Measurements from ENCODE around the gene KDM6A.

The KDM6A gene

DNA sequence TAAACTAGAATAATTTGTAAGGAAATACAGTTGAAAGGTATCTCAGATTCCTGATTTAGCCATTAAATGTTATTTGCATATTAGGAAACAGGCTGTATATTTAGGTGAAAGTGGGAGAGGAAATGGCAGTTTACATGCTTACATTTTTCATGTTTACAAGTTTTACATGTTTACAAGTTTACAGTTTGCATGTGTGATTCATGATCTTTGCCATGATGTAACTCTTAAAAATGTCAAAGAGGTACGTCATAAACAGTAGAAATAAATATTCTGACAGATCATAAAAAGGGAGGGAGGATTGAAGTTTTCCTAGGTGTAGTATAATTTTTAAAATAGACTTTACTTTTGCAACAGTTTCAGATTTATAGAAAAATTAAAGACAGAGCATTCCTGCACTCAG, 45.7 kb downstream of the KDM6A start:
- Histone ChIP-seq H3K36me3 (ENCODE audit: insufficient read depth, low read length) (no peaks in the 10 kb centered on the region), H3K4me2 (ENCODE audit: low read length) (no peak overlapping the region), H3K4me1 (ENCODE audit: insufficient read depth, low read length, severe bottlenecking) (peaks cover 27% of the 10 kb centered on the region), H3K4me3 (ENCODE audit: low read depth, low read length, poor library complexity, severe bottlenecking) (no peak overlapping the region), H4K20me1 (ENCODE audit: insufficient read depth, low read length) (no peaks in the 10 kb centered on the region), H3K27ac (ENCODE audit: low read depth, low read length, poor library complexity, severe bottlenecking) (no peak overlapping the region), H3K9me2 (ENCODE audit: low read depth, low read length) (no peaks in the 10 kb centered on the region), H3K9me3 (ENCODE audit: low read length) (no peaks in the 10 kb centered on the region), H3F3A (ENCODE audit: insufficient read depth, low read length) (no peaks in the 10 kb centered on the region), H3K9ac (ENCODE audit: low read length) (no peak overlapping the region), H3K79me2 (ENCODE audit: insufficient read depth, low read length) (peaks cover 84% of the 10 kb centered on the region), H3K27me3 (ENCODE audit: insufficient read depth, low read length) (no peaks in the 10 kb centered on the region), H2AFZ (ENCODE audit: low read length) (no peak overlapping the region)
- TF ChIP-seq CTCF (IDR thresholded peaks at IDR 0.05; ENCODE audit: low read length) (no peak), EZH2 (IDR thresholded peaks at IDR 0.05; ENCODE audit: borderline replicate concordance, low read length) (no peak)

GRCh38 chrX:44922980-44923379, 50.0 kb downstream of the KDM6A start:
- no peaks in the 10 kb centered on the region for H3K36me3 ChIP-seq (ENCODE audit: insufficient read depth, low read length)
- H4K20me1 ChIP-seq (ENCODE audit: insufficient read depth, low read length): no peaks in the 10 kb centered on the region
- no peak overlapping the region for H3K4me3 ChIP-seq (ENCODE audit: low read depth, low read length, poor library complexity, severe bottlenecking)
- peaks cover 87% of the 10 kb centered on the region for H3K79me2 ChIP-seq (ENCODE audit: insufficient read depth, low read length)
- H3K27me3 ChIP-seq (ENCODE audit: insufficient read depth, low read length): no peaks in the 10 kb centered on the region
- H2AFZ ChIP-seq (ENCODE audit: low read length): no peak overlapping the region
- H3K27ac ChIP-seq (ENCODE audit: low read depth, low read length, poor library complexity, severe bottlenecking): no peak overlapping the region
- H3K4me1 ChIP-seq (ENCODE audit: insufficient read depth, low read length, severe bottlenecking): no peaks in the 10 kb centered on the region
- H3K9me2 ChIP-seq (ENCODE audit: low read depth, low read length): no peaks in the 10 kb centered on the region
- TF ChIP-seq CTCF (IDR thresholded peaks at IDR 0.05; ENCODE audit: low read length) (no peak), EZH2 (IDR thresholded peaks at IDR 0.05; ENCODE audit: borderline replicate concordance, low read length) (no peak)
- no peak overlapping the region for H3K9ac ChIP-seq (ENCODE audit: low read length)
- H3K9me3 ChIP-seq (ENCODE audit: low read length): no peaks in the 10 kb centered on the region
- H3K4me2 ChIP-seq (ENCODE audit: low read length): no peak overlapping the region
- no peaks in the 10 kb centered on the region for H3F3A ChIP-seq (ENCODE audit: insufficient read depth, low read length)

- Histone ChIP-seq H3K4me3 (ENCODE audit: low read depth, low read length, poor library complexity, severe bottlenecking) (no peak overlapping the region), H3K27ac (ENCODE audit: low read depth, low read length, poor library complexity, severe bottlenecking) (no peak overlapping the region), H3K9me3 (ENCODE audit: low read length) (no peaks in the 10 kb centered on the region), H3K79me2 (ENCODE audit: insufficient read depth, low read length) (peaks cover 96% of the 10 kb centered on the region), H3K9me2 (ENCODE audit: low read depth, low read length) (no peaks in the 10 kb centered on the region), H2AFZ (ENCODE audit: low read length) (no peak overlapping the region), H3K9ac (ENCODE audit: low read length) (no peak overlapping the region), H4K20me1 (ENCODE audit: insufficient read depth, low read length) (no peaks in the 10 kb centered on the region), H3F3A (ENCODE audit: insufficient read depth, low read length) (no peaks in the 10 kb centered on the region), H3K27me3 (ENCODE audit: insufficient read depth, low read length) (no peaks in the 10 kb centered on the region), H3K4me2 (ENCODE audit: low read length) (no peak overlapping the region), H3K4me1 (ENCODE audit: insufficient read depth, low read length, severe bottlenecking) (no peaks in the 10 kb centered on the region), H3K36me3 (ENCODE audit: insufficient read depth, low read length) (no peaks in the 10 kb centered on the region)
- TF ChIP-seq EZH2 (IDR thresholded peaks at IDR 0.05; ENCODE audit: borderline replicate concordance, low read length) (no peak), CTCF (IDR thresholded peaks at IDR 0.05; ENCODE audit: low read length) (no peak)
Measured at GRCh38 chrX:44927398-44927797, 54.4 kb downstream of the KDM6A start.
